Karpas-422 (cell line): ENCODE results near the gene UBFD1. TPM values are rescaled to one million over a fixed set of nuclear protein-coding genes. Genes with fewer than 3 reads are reported as not detected.

Source experiments
- DNase-seq: peaks from one replicate; pipeline ENCODE4 v3.0.0-alpha.2; 2015
- H2AFZ ChIP-seq: fragments of 200-600 bp; sonication (generic); 2 replicates; pipeline ENCODE4 v1.6.1; 2014; ENCODE audit warnings: antibody characterized with exemption, low read length, mixed read lengths
- H3K27ac ChIP-seq: fragments of 200-600 bp; sonication (generic); 2 replicates; pipeline ENCODE4 v1.5.1; 2014; ENCODE audit warnings: mild to moderate bottlenecking, low read length, moderate library complexity
- H3K27me3 ChIP-seq: fragments of 200-600 bp; sonication (generic); 2 replicates; pipeline ENCODE4 v1.6.1; 2014; ENCODE audit warnings: low read length, mixed read lengths
- H3K36me3 ChIP-seq: fragments of 200-600 bp; sonication (generic); 2 replicates; pipeline ENCODE4 v1.6.1; 2014; ENCODE audit warnings: low read length, mixed read lengths; ENCODE audit not compliant: insufficient read depth
- H3K4me1 ChIP-seq: fragments of 200-600 bp; sonication (generic); 2 replicates; pipeline ENCODE4 v1.6.1; 2014; ENCODE audit warnings: mild to moderate bottlenecking, low read length, mixed read lengths
- H3K4me2 ChIP-seq: fragments of 200-600 bp; sonication (generic); 2 replicates; pipeline ENCODE4 v1.6.1; 2014; ENCODE audit warnings: low read length, low read depth, mild to moderate bottlenecking; ENCODE audit not compliant: poor library complexity, severe bottlenecking
- H3K4me3 ChIP-seq: fragments of 200-600 bp; sonication (generic); 2 replicates; pipeline ENCODE4 v1.5.1; 2014; ENCODE audit warnings: mild to moderate bottlenecking, antibody characterized with exemption, low read length, mixed read lengths
- H3K79me2 ChIP-seq: fragments of 200-600 bp; sonication (generic); 2 replicates; pipeline ENCODE4 v1.6.1; 2014; ENCODE audit warnings: mild to moderate bottlenecking, low read length, mixed read lengths
- H3K9ac ChIP-seq: fragments of 200-600 bp; sonication (generic); 2 replicates; pipeline ENCODE4 v1.6.0; 2014; ENCODE audit warnings: low read length
- H3K9me2 ChIP-seq: fragments of 200-600 bp; sonication (generic), shearing (Covaris generic); replicated peaks from 2 replicates; pipeline ENCODE4 v1.6.0; 2014; ENCODE audit warnings: mild to moderate bottlenecking, low read length, moderate library complexity; ENCODE audit not compliant: insufficient read depth
- H3K9me3 ChIP-seq: fragments of 300-700, 200-600 bp; sonication (generic); 2 replicates; pipeline ENCODE4 v1.6.1; 2014; ENCODE audit warnings: low read length, mixed read lengths
- H4K20me1 ChIP-seq: fragments of 200-600 bp; sonication (generic); 2 replicates; pipeline ENCODE4 v1.6.1; 2014; ENCODE audit warnings: mild to moderate bottlenecking, antibody characterized with exemption, low read length, low read depth; ENCODE audit not compliant: insufficient read depth
- total RNA-seq: library from RNA; depleted of rRNA; stranded (reverse); fragments of >200 nt; shearing (Covaris generic); gene quantifications from 2 replicates; pipeline ENCODE4 v1.2.3, GENCODE V29; 2014; ENCODE audit warnings: low replicate concordance

Gene UBFD1
- total RNA-seq, 1 experiment from 2014 or later, result 43.1 TPM

- H3K4me1 ChIP-seq, result peaks cover 56% of the 10 kb centered on the region
- H3K9me2 ChIP-seq, result no peaks in the 10 kb centered on the region
- H3K27ac ChIP-seq, result peak overlapping the region; percentile 94
- H3K4me2 ChIP-seq, result no peak overlapping the region
- H3K79me2 ChIP-seq, result no peaks in the 10 kb centered on the region; the same call in 1 of the 2 replicates
- peak; percentile 50 for DNase-seq
- no peaks in the 10 kb centered on the region for H3K27me3 ChIP-seq
- peak overlapping the region; percentile 26; the same call in 1 of the 2 replicates for H3K9ac ChIP-seq
- H3K36me3 ChIP-seq, result peaks cover 48% of the 10 kb centered on the region
- no peaks in the 10 kb centered on the region for H4K20me1 ChIP-seq
- H3K4me3 ChIP-seq, result no peak overlapping the region
- no peak overlapping the region for H2AFZ ChIP-seq
- no peaks in the 10 kb centered on the region for H3K9me3 ChIP-seq
Measured at GRCh38 chr16:23521037-23521743, 36.3 kb upstream of the UBFD1 start.

- no peak overlapping the region for H3K4me2 ChIP-seq
- peaks cover 48% of the 10 kb centered on the region for H3K36me3 ChIP-seq
Measured at GRCh38 chr16:23521965-23522364, 35.6 kb upstream of the UBFD1 start.

GRCh38 chr16:23523321-23523720 is 34.2 kb upstream of the UBFD1 start:
- Histone ChIP-seq H4K20me1 (no peaks in the 10 kb centered on the region), H3K9me3 (no peaks in the 10 kb centered on the region), H3K36me3 (peaks cover 55% of the 10 kb centered on the region), H3K27ac (no peak overlapping the region), H3K9me2 (no peaks in the 10 kb centered on the region), H3K4me1 (peaks cover 38% of the 10 kb centered on the region), H3K79me2 (no peaks in the 10 kb centered on the region; the same call in 1 of the 2 replicates), H3K9ac (no peak overlapping the region), H2AFZ (no peak overlapping the region), H3K4me3 (no peak overlapping the region), H3K4me2 (no peak overlapping the region), H3K27me3 (no peaks in the 10 kb centered on the region)
- DNase-seq, result no peak

More at GRCh38 chr16:23521965-23522364, 35.6 kb upstream of the UBFD1 start:
- H3K9ac ChIP-seq, result no peak overlapping the region
- no peak overlapping the region for H2AFZ ChIP-seq
- H3K27ac ChIP-seq, result peak overlapping the region; percentile 94
- no peaks in the 10 kb centered on the region for H3K9me3 ChIP-seq
- no peaks in the 10 kb centered on the region for H4K20me1 ChIP-seq
- H3K4me3 ChIP-seq, result no peak overlapping the region
- peaks cover 48% of the 10 kb centered on the region for H3K4me1 ChIP-seq
- H3K9me2 ChIP-seq, result no peaks in the 10 kb centered on the region
- no peak for DNase-seq
- no peaks in the 10 kb centered on the region; the same call in 1 of the 2 replicates for H3K79me2 ChIP-seq
- no peaks in the 10 kb centered on the region for H3K27me3 ChIP-seq

GRCh38 chr16:23523876-23524385 is 33.6 kb upstream of the UBFD1 start:
- Histone ChIP-seq H3K4me1 (peaks cover 31% of the 10 kb centered on the region), H3K9ac (no peak overlapping the region), H3K27ac (no peak overlapping the region), H4K20me1 (no peaks in the 10 kb centered on the region), H3K27me3 (no peaks in the 10 kb centered on the region), H3K4me2 (no peak overlapping the region), H2AFZ (no peak overlapping the region), H3K36me3 (peaks cover 56% of the 10 kb centered on the region), H3K9me2 (no peaks in the 10 kb centered on the region), H3K79me2 (no peaks in the 10 kb centered on the region; the same call in 1 of the 2 replicates), H3K9me3 (no peaks in the 10 kb centered on the region), H3K4me3 (no peak overlapping the region)
- peak; percentile 29 for DNase-seq

GRCh38 chr16:23524886-23525285 is 32.6 kb upstream of the UBFD1 start:
- H3K79me2 ChIP-seq, result no peaks in the 10 kb centered on the region; the same call in 1 of the 2 replicates
- no peak overlapping the region for H3K4me2 ChIP-seq
- peaks cover 22% of the 10 kb centered on the region for H3K4me1 ChIP-seq
- no peak overlapping the region for H3K27ac ChIP-seq
- no peak overlapping the region for H3K9ac ChIP-seq
- H3K4me3 ChIP-seq, result no peak overlapping the region
- H3K36me3 ChIP-seq, result peaks cover 48% of the 10 kb centered on the region
- H2AFZ ChIP-seq, result no peak overlapping the region
- no peaks in the 10 kb centered on the region for H3K9me3 ChIP-seq
- no peaks in the 10 kb centered on the region for H3K27me3 ChIP-seq
- H3K9me2 ChIP-seq, result no peaks in the 10 kb centered on the region
- peak; percentile 34 for DNase-seq
- no peaks in the 10 kb centered on the region for H4K20me1 ChIP-seq

GRCh38 chr16:23527961-23528643 is 29.4 kb upstream of the UBFD1 start:
- H3K79me2 ChIP-seq, result no peaks in the 10 kb centered on the region
- no peak overlapping the region for H3K27ac ChIP-seq
- no peak overlapping the region for H2AFZ ChIP-seq
- H4K20me1 ChIP-seq, result no peaks in the 10 kb centered on the region
- H3K9ac ChIP-seq, result no peak overlapping the region
- no peak overlapping the region for H3K4me3 ChIP-seq
- H3K4me1 ChIP-seq, result no peaks in the 10 kb centered on the region
- no peak for DNase-seq
- peaks cover 32% of the 10 kb centered on the region for H3K36me3 ChIP-seq
- H3K27me3 ChIP-seq, result no peaks in the 10 kb centered on the region
- no peak overlapping the region for H3K4me2 ChIP-seq
- no peaks in the 10 kb centered on the region for H3K9me3 ChIP-seq
- H3K9me2 ChIP-seq, result no peaks in the 10 kb centered on the region

- Histone ChIP-seq H3K4me2 (no peak overlapping the region), H3K36me3 (peaks cover 30% of the 10 kb centered on the region), H3K27me3 (no peaks in the 10 kb centered on the region), H3K9me2 (no peaks in the 10 kb centered on the region), H3K79me2 (no peaks in the 10 kb centered on the region), H3K4me1 (no peaks in the 10 kb centered on the region), H4K20me1 (no peaks in the 10 kb centered on the region), H2AFZ (no peak overlapping the region), H3K9ac (no peak overlapping the region), H3K4me3 (no peak overlapping the region), H3K9me3 (no peaks in the 10 kb centered on the region), H3K27ac (no peak overlapping the region)
- DNase-seq, result no peak
Measured at GRCh38 chr16:23528644-23529310, 28.8 kb upstream of the UBFD1 start.

- no peaks in the 10 kb centered on the region for H4K20me1 ChIP-seq
- no peaks in the 10 kb centered on the region for H3K9me2 ChIP-seq
- no peak overlapping the region for H2AFZ ChIP-seq
- no peaks in the 10 kb centered on the region for H3K79me2 ChIP-seq
- H3K27me3 ChIP-seq, result no peaks in the 10 kb centered on the region
- H3K4me2 ChIP-seq, result no peak overlapping the region
- H3K4me3 ChIP-seq, result no peak overlapping the region
- no peak overlapping the region for H3K9ac ChIP-seq
- no peaks in the 10 kb centered on the region for H3K9me3 ChIP-seq
- no peak overlapping the region for H3K27ac ChIP-seq
- DNase-seq, result no peak
- peaks cover 32% of the 10 kb centered on the region for H3K36me3 ChIP-seq
- H3K4me1 ChIP-seq, result no peaks in the 10 kb centered on the region
Measured at GRCh38 chr16:23530062-23530461, 27.5 kb upstream of the UBFD1 start.
